RWPE2 (cell line): ENCODE measurements around the gene LONP2.
A peak's percentile ranks its signal among the peaks of the same experiment; 100 is the strongest.

Experiments
- ATAC-seq: fragments of 200-7000 bp; cut with Tn5 transposase; 3 replicates; pipeline ENCODE4 v1.9.1; 2021; ENCODE audit warnings: low read depth
- DNase-seq: peaks from one replicate; pipeline ENCODE4 v3.0.0-alpha.2; 2020; ENCODE audit warnings: low spot score
- H3K27ac ChIP-seq: fragments of 450-650 bp; 2 replicates; pipeline ENCODE4 v1.5.1; 2017; ENCODE audit warnings: mild to moderate bottlenecking; ENCODE audit not compliant: poor library complexity, severe bottlenecking
- H3K27me3 ChIP-seq: fragments of 250-450 bp; sonication (Bioruptor Pico); 2 replicates; pipeline ENCODE4 v1.5.1; 2021; ENCODE audit warnings: mild to moderate bottlenecking, moderate library complexity; ENCODE audit not compliant: insufficient read depth, poor library complexity, severe bottlenecking
- H3K36me3 ChIP-seq: fragments of 250-450 bp; sonication (Bioruptor Pico); 2 replicates; pipeline ENCODE4 v1.5.1; 2020; ENCODE audit warnings: low read depth, mild to moderate bottlenecking, moderate library complexity
- H3K4me1 ChIP-seq: fragments of 250-450 bp; sonication (Bioruptor Pico); 2 replicates; pipeline ENCODE4 v1.5.1; 2021; ENCODE audit warnings: mild to moderate bottlenecking, moderate library complexity; ENCODE audit not compliant: insufficient read depth, poor library complexity, severe bottlenecking
- H3K4me3 ChIP-seq: fragments of 250-450 bp; sonication (Bioruptor Pico); 2 replicates; pipeline ENCODE4 v1.5.1; 2021; ENCODE audit warnings: mild to moderate bottlenecking, moderate library complexity; ENCODE audit not compliant: severe bottlenecking
- H3K9me3 ChIP-seq: fragments of 250-450 bp; sonication (Bioruptor Pico); 2 replicates; pipeline ENCODE4 v1.5.1; 2021; ENCODE audit warnings: mild to moderate bottlenecking, moderate library complexity; ENCODE audit not compliant: severe bottlenecking
- TF ChIP-seq, protein P1 (sequence below): fragments of 450-650 bp; IDR thresholded peaks from one replicate; pipeline ENCODE4 v1.5.1; 2017; ENCODE audit warnings: mild to moderate bottlenecking, moderate library complexity; ENCODE audit not compliant: poor library complexity, severe bottlenecking

LONP2 gene, protein sequence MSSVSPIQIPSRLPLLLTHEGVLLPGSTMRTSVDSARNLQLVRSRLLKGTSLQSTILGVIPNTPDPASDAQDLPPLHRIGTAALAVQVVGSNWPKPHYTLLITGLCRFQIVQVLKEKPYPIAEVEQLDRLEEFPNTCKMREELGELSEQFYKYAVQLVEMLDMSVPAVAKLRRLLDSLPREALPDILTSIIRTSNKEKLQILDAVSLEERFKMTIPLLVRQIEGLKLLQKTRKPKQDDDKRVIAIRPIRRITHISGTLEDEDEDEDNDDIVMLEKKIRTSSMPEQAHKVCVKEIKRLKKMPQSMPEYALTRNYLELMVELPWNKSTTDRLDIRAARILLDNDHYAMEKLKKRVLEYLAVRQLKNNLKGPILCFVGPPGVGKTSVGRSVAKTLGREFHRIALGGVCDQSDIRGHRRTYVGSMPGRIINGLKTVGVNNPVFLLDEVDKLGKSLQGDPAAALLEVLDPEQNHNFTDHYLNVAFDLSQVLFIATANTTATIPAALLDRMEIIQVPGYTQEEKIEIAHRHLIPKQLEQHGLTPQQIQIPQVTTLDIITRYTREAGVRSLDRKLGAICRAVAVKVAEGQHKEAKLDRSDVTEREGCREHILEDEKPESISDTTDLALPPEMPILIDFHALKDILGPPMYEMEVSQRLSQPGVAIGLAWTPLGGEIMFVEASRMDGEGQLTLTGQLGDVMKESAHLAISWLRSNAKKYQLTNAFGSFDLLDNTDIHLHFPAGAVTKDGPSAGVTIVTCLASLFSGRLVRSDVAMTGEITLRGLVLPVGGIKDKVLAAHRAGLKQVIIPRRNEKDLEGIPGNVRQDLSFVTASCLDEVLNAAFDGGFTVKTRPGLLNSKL

DNA sequence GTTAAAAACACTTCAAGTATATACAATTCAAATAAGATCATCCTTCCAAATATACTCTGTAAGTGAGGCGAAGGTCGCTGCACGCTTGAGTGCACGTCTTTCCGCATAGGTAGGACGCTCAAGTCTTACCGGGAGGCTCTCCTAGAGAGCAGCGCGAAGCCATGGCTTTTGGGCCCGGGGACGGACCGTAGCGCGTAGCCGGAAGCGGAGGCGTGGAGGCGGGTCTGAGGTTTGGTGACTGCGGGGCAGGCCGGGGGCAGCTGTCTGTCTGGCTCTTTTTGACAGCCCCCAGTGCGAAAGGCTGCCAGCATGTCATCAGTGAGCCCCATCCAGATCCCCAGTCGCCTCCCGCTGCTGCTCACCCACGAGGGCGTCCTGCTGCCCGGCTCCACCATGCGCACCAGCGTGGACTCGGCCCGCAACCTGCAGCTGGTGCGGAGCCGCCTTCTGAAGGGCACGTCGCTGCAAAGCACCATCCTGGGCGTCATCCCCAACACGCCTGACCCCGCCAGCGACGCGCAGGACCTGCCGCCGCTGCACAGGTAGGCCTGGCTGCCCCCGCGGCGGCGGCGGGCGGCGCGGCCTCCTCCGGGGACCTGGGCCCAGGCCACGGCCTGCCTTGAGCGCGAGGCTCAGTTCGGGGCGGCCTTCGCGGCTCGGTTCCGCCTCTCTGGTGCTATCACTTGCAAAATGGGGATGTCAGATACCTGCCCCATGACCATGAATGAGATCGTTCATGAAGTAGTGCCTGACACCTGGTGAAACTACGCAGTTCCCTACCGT is at the start of gene LONP2:
Gene LONP2 (plus strand): TSS at position 221 of the 783 bp plus-strand sequence. CDS start 89 bp downstream, at position 310.
- DNase-seq (peak; percentile 87), ATAC-seq (peak; percentile 94)
- TF ChIP-seq, protein P1, sequence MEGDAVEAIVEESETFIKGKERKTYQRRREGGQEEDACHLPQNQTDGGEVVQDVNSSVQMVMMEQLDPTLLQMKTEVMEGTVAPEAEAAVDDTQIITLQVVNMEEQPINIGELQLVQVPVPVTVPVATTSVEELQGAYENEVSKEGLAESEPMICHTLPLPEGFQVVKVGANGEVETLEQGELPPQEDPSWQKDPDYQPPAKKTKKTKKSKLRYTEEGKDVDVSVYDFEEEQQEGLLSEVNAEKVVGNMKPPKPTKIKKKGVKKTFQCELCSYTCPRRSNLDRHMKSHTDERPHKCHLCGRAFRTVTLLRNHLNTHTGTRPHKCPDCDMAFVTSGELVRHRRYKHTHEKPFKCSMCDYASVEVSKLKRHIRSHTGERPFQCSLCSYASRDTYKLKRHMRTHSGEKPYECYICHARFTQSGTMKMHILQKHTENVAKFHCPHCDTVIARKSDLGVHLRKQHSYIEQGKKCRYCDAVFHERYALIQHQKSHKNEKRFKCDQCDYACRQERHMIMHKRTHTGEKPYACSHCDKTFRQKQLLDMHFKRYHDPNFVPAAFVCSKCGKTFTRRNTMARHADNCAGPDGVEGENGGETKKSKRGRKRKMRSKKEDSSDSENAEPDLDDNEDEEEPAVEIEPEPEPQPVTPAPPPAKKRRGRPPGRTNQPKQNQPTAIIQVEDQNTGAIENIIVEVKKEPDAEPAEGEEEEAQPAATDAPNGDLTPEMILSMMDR: no peak
- Histone ChIP-seq H3K27ac (peak within 1 kb of the TSS; percentile 72), H3K4me1 (peaks cover 26% of the 10 kb centered on the region), H3K36me3 (no peaks in the 10 kb centered on the region; the same call in 1 of the 2 replicates), H3K27me3 (no peaks in the 10 kb centered on the region), H3K9me3 (no peaks in the 10 kb centered on the region), H3K4me3 (peak within 1 kb of the TSS; percentile 55)

DNA sequence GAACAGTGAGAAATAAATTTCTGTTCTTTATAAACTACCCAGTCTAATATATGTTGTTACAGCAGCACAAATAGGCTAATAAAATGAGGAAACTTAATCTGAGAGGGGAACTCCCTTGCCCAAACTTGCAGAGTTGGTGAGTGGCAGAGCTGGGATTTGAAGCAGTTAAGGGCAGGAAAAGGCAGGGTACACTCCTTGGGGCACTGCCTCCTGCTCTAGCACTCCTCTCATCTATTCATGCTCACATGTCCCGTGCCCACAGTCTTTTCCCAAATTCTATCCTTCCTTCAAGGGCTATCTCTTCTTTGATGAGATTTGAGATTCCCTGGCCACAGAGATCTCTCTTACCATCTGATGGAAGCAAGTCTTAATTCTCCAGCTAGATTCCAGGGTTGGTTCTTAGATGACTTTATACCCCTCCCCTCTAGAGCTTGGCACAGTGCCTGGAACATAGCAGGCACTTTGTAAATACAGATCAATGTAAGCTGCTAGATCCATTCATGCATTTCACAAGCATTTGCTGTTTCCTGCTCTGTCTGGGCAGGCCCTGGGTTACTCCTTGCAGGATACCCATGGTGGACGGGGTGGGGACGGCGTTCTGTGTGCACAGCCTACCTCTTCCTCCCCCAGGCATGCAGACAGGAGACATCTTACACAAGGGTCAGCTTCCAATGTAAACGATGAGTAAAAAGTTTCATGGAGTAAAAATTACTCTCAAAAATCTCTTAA is 49.1 kb upstream of the LONP2 start:
- H3K27ac ChIP-seq: peak overlapping the region; percentile 79
- H3K36me3 ChIP-seq: no peaks in the 10 kb centered on the region
- DNase-seq: peak; percentile 98
- peaks cover 17% of the 10 kb centered on the region for H3K4me1 ChIP-seq
- H3K4me3 ChIP-seq: no peak overlapping the region
- TF ChIP-seq, protein P1: no peak
- no peaks in the 10 kb centered on the region for H3K27me3 ChIP-seq
- ATAC-seq: peak; percentile 100
- H3K9me3 ChIP-seq: no peaks in the 10 kb centered on the region

DNA sequence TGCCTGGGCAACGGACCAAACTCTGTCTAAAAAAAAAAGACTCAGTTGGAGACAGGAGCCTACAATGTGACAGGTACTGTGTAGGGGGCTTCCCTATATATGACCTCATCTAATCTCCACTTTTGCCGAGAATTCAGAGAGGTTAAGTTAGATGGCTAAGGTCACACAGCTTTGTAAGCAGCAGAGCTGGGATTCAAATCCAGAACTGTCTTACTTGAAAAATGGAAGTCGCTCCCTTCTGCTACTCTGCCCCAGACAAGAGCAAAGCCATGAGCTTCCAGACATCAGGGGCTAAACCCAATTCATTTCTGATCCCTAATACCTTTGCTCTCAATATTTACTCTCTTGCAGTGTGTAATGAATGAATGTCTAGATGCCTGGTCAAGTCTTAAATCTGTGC is 46.8 kb upstream of the LONP2 start:
- H3K36me3 ChIP-seq: no peaks in the 10 kb centered on the region
- H3K27ac ChIP-seq: no peak overlapping the region
- ATAC-seq: no peak
- H3K4me1 ChIP-seq: peaks cover 17% of the 10 kb centered on the region
- H3K9me3 ChIP-seq: no peaks in the 10 kb centered on the region
- H3K27me3 ChIP-seq: no peaks in the 10 kb centered on the region
- H3K4me3 ChIP-seq: no peak overlapping the region
- TF ChIP-seq, protein P1: no peak
- DNase-seq: no peak

DNA sequence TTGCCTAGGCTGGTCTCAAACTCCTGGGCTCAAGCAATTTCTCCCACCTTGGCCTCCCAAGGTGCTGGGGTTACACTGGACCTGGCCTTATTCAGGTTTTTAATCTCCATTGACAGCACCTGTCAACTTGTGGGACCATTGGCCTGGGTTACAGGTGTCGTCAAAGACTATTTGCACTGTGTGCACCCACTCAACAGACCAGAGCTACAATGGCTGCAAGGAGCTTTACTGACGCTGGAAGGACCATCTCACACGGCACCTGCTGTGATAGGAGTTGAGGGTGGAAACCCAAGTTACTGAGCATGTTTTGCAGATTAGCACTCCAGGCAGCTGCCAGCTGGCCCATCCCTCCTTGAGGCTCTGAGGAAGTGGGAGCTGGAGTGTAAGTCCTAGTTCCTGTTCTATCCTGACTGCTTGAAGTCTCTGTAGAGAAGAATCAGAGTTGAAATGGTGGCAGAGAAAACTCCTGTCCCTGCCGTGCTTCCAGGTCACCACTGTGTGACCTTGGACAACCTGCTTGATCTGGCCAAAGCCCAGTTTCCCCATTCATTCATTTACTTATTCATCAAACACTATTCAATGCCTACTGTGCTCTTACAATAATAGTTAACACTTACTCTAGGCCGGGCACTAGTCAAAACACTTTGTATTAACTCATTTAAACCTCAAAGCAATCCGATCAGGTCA is 42.4 kb upstream of the LONP2 start:
- no peaks in the 10 kb centered on the region for H3K9me3 ChIP-seq
- no peaks in the 10 kb centered on the region for H3K27me3 ChIP-seq
- DNase-seq (no peak), ATAC-seq (no peak)
- peaks cover 5% of the 10 kb centered on the region for H3K4me1 ChIP-seq
- H3K27ac ChIP-seq: no peak overlapping the region
- no peak overlapping the region for H3K4me3 ChIP-seq
- TF ChIP-seq, protein P1: no peak
- no peaks in the 10 kb centered on the region for H3K36me3 ChIP-seq
